Right ventricle myocardium superior (tissue), 1 donor: ENCODE measurements around the gene PICK1. TPM values are rescaled to one million over a fixed set of nuclear protein-coding genes. Genes with fewer than 3 reads are reported as not detected.
A peak's percentile ranks its signal among the peaks of the same experiment; 100 is the strongest.
"Not testable (repeated sequence)": the region's sequence is repeated elsewhere in the genome, so short reads cannot be mapped to it uniquely, and the experiment has no call there.

ENCODE experiments used
- ATAC-seq: fragments of 200-7000 bp; cut with Tn5 transposase; one replicate; pipeline ENCODE4 v1.9.1; 2020; ENCODE audit warnings: mild to moderate bottlenecking; ENCODE audit not compliant: poor library complexity
- DNase-seq: peaks from one replicate; pipeline ENCODE4 v3.0.0-alpha.2; 2020
- intact Hi-C: fragments of 100-400 bp; cut with DNase I; formaldehyde crosslinking; loops from one replicate; pipeline ENCODE4 v1.11.2; 2022
- total RNA-seq: library from RNA; stranded (reverse); fragmentation: NEBNext Ultra II Directional; extraction: Animal tissue kit (Norgen Biotek cat#: 25700); gene quantifications from one replicate; pipeline ENCODE4 v1.2.1, GENCODE V29; 2021
- donor health status: DM: no; HTN: yes; CAD: no; lungs with severe emphysema.

PICK1 gene
- total RNA-seq, 1 donor from 2014 or later: 20.4 TPM

DNA sequence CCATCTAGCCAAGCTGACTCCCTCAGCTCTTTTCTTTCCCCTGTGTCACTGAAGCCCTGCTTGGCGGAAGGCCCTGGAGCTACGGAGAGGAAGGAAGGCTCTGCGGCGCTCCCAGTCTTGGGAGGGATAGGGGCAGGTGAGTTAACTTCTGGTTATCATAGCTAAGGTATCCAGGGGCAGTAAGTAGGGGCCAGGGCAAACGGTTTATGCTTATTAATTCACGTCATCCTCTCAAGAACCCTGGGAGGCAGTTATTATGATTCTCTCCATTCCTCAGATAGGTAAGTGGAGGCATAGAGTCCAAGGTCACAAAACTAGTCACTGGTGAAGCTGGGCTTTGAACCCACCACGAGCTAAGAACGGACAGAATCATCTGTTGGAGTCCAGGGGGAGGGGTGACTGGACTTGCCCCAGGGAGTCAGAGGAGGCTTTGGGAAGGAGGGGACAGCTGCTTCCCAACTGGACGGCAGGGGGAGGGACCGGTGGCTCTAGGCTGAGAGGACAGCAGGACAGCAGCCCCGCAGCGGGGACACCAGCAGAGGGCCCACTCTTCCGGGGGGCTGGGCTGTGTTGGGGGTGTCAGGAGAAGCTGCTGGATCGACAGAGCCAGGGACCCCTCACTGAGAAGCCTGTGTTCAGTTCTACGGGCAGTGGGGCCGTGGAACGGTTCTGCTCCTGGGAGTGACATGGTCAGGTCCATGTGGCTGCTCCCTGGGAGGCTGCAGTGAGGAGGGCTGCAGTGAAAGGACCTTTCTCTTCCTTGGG is 49.8 kb downstream of the PICK1 start:
- ATAC-seq (no peak), DNase-seq (peak; percentile 34)
- intact Hi-C loops: no loop called here

- ATAC-seq (peak; percentile 54), DNase-seq (peak; percentile 51)
- intact Hi-C loops: no loop called here
Measured at GRCh38 chr22:38107692-38108515, 50.7 kb downstream of the PICK1 start.

- DNase-seq (peak; percentile 22), ATAC-seq (no peak)
- intact Hi-C loops: no loop called here
Measured at GRCh38 chr22:38108561-38109319, 51.5 kb downstream of the PICK1 start.

DNA sequence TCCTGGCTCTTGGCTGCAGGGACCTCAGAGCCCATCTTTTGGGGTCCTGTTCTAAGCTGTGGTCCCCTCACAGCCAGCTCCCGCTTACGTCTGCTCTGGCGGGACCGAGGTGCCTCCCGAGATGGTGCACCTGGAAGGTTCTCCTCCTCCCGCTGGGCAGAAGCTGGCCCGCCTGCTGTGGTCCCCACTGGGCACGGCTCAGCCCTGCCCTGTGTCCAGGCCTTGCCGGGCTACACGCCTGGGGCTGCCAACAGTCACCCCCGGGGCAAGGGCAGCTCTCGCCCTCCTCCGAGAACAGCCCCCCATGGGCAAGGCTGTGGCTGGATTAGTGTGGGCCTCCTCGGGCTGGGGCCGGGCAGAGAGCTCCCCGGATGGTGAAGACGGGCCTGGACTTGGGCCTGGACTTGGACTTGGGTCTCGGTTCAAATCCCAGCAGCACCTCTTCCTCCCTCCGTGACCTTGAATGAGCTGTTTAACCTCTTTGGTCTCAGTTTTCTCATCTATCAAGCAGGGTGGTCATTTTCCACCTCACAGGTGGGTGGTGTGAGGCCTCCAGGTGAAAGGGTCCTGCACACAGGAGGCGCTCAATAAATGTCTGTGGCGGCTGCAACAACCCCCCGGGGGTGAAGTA is 52.3 kb downstream of the PICK1 start:
- intact Hi-C loops: loop anchor here (10.0 kb wide), 1 partner anchor 235 kb away; no protein-coding TSS in a partner anchor
- peak; percentile 30 for DNase-seq
- no peak for ATAC-seq

- intact Hi-C loops: loop anchor here (10.0 kb wide), 1 partner anchor 235 kb away; no protein-coding TSS in a partner anchor
- ATAC-seq: no peak
Measured at GRCh38 chr22:38110008-38110862, 53.0 kb downstream of the PICK1 start, which contains the start of gene BAIAP2L2. TSS of gene BAIAP2L2 (minus strand) at chr22:38110684. CDS start at chr22:38110525, 159 bp downstream.

GRCh38 chr22:38110863-38111852 is 54.0 kb downstream of the PICK1 start:
- ATAC-seq (no peak), DNase-seq (peak; percentile 54)
- intact Hi-C loops: loop anchor here (10.0 kb wide), 1 partner anchor 234 kb away; no protein-coding TSS in a partner anchor

More at GRCh38 chr22:38110008-38110862, 53.0 kb downstream of the PICK1 start, which contains the start of gene BAIAP2L2:
- DNase-seq: peak; percentile 27

- intact Hi-C loops: loop anchor here (10.0 kb wide), 1 partner anchor 233 kb away; no protein-coding TSS in a partner anchor
- DNase-seq (peak; percentile 37), ATAC-seq (no peak)
Measured at GRCh38 chr22:38111925-38112355, 54.7 kb downstream of the PICK1 start.

GRCh38 chr22:38112381-38112780 is 55.2 kb downstream of the PICK1 start:
- intact Hi-C loops: loop anchor here (10.0 kb wide), 1 partner anchor 232 kb away; no protein-coding TSS in a partner anchor
- ATAC-seq (no peak), DNase-seq (peak; percentile 38)

DNA sequence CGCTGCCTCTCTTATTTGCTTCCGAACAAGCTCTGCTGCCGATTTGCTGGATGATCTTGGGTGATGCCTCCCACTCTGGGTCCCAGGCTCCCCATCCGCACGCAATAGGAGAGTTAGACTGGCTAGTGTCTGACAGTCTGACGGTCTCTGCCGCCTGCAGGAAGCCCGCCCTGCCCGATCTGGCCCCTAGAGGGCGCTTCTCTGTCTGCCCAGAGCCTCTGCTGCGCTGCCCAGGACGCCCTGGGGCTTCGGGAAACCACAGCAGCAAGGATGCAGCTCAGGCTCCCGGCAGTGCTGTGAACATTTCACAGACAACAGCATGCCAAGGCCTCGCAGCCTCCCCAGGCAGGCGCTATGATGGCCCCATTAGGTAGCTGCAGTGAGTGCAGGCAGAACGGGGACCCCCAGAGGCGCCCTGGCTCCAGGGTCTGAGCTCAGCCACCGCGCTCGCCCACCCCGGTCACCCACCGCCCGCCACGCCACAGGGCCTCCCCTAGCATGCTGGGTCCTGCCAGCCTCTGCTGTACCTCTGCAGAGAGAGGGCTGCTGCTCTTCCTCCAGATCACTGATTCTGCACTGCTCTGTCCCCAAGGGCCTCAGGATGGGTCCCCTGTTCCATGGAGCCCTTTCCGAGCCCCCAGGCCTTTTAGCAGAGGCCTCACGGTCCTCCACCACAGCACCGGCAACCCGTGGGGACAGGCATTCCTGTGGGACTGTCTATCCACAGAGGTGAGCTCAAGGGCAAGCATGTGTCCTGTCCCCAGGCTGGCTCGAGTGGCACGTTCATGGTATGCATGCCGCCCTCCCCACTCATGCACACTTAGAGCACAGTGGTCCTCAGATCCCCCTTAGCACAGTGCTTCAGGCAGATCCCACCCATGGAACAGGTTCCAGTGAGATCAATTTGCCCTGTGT is 57.5 kb downstream of the PICK1 start:
- ATAC-seq: peak; percentile 95
- intact Hi-C loops: loop anchor here (5.0 to 10.0 kb wide), 2 partner anchors 113 to 230 kb away; no protein-coding TSS in a partner anchor

DNA sequence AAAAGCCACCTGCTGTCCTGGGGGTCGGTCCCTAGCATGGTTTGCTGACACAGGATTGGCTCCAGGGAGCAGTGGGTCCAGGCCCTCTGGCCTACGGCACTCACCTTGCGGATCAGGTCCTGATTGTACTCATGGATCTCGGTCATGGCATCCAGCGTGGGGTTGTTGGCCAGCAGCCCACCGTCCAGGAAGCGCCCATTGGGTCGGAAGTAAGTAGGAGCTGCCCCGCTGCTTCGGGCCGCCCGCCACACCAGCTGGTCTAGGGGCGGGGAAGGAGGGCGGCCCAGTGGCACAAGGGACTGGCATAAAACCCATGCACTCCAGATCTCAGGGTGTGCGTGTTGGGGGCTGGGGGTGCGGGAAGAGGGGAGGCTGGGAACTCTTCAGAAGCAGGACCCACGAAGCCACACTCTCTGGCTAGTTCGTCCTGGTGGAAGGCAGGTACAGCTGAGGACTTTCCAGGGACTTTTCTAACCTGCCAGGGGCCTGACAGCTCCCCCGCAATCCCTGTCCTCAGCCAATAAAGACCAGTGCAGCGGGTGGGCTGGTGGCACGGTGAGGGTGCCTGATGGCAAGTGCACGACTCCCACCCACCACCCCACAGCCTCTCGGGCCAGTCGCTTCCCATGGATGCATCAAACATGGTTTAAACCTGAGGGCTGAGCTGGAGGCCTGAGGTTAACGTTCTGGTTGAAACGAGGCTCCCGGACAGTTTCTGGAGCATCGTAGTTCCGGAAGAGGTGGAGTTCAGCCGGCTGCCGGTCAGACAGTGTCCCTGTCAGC is 58.4 kb downstream of the PICK1 start:
- intact Hi-C loops: loop anchor here (5.0 to 10.0 kb wide), 2 partner anchors 112 to 229 kb away; no protein-coding TSS in a partner anchor
- peak; percentile 44 for DNase-seq
- ATAC-seq: no peak

More for the DNA sequence above, 57.5 kb downstream of the PICK1 start:
- DNase-seq: peak; percentile 92

DNA sequence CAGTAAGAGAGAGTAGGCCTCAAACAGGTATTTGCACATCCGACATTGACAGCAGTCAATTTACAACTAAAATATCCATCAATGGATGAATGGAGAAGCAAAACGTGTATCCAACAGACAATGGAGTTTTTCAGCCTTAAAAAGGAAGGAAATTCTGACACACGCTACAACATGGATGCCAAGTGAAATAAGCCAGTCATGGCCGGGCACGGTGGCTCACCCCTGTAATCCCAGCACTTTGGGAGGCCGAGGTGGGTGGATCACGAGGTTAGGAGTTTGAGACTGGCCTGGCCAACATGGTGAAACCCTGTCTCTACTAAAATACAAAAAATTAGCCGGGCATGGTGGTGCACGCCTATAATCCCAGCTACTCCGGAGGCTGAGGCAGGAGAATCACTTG is 60.4 kb downstream of the PICK1 start:
- DNase-seq, ATAC-seq: not testable (repeated sequence)
- intact Hi-C loops: loop anchor here (5.0 to 10.0 kb wide), 2 partner anchors 110 to 227 kb away; no protein-coding TSS in a partner anchor

- ATAC-seq (no peak), DNase-seq (no peak)
- intact Hi-C loops: loop anchor here (5.0 to 10.0 kb wide), 2 partner anchors 109 to 227 kb away; no protein-coding TSS in a partner anchor
Measured at GRCh38 chr22:38118182-38118581, 61.0 kb downstream of the PICK1 start.

DNA sequence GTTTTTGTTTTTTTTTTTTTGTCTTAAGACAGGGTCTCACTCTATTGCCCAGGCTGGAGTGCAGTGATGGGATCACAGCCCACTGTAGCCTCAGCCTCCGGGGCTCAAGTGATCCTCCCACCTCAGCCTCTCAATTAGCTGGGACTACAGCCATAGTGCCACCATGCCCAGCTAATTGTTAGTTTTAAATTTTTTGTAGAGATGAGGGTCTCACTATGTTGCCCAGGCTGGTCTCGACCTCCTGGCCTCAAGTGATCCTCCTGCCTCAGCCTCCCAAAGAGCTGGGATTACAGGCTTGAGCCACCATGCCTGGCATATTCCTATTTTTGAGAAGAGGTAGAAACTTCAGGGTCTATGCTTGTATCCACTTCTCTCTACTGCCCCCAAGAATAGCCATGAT is 61.5 kb downstream of the PICK1 start:
- DNase-seq: peak; percentile 6
- intact Hi-C loops: loop anchor here (5.0 to 10.0 kb wide), 2 partner anchors 109 to 226 kb away; no protein-coding TSS in a partner anchor
- not testable (repeated sequence) for ATAC-seq
